Measurements from ENCODE around the gene F2RL3.

GRCh38 chr19:16861834-16862233, 27.0 kb upstream of the F2RL3 start:
- no peak for TF ChIP-seq CTCF (IDR thresholded peaks at IDR 0.05; ENCODE audit: poor library complexity, severe bottlenecking)
- TF ChIP-seq EZH2 (IDR thresholded peaks at IDR 0.05; ENCODE audit: borderline replicate concordance, insufficient read depth, low read length, poor library complexity, severe bottlenecking): no peak
- no peak for TF ChIP-seq TAF1 (IDR thresholded peaks at IDR 0.05; ENCODE audit: low read depth)
